Gastrocnemius medialis (tissue), 4 donors: ENCODE measurements around the gene NELL2.

Experiments used
- POLR2A ChIP-seq, 2 donors: fragments of 450-650 bp; IDR thresholded peaks; one replicate each; pipeline ENCODE4 v1.6.1; 2017; ENCODE audit warnings: antibody characterized with exemption in 2 of 2, mild to moderate bottlenecking in 2 of 2, moderate library complexity in 2 of 2
- TF ChIP-seq, protein P1 (sequence below), 5 experiments: fragments of 450-650 bp in 3 of 5; fragments of 200-600 bp in 2 of 5; sonication (generic) in 2 of 5; IDR thresholded peaks in 4 of 5; conservative IDR thresholded peaks in 1 of 5; 1 replicate in 4 of 5; 2 replicates in 1 of 5; pipeline ENCODE4 v1.5.1; 2016 to 2019; ENCODE audit warnings: antibody characterized with exemption in 5 of 5, mild to moderate bottlenecking in 3 of 5, moderate library complexity in 3 of 5

DNA sequence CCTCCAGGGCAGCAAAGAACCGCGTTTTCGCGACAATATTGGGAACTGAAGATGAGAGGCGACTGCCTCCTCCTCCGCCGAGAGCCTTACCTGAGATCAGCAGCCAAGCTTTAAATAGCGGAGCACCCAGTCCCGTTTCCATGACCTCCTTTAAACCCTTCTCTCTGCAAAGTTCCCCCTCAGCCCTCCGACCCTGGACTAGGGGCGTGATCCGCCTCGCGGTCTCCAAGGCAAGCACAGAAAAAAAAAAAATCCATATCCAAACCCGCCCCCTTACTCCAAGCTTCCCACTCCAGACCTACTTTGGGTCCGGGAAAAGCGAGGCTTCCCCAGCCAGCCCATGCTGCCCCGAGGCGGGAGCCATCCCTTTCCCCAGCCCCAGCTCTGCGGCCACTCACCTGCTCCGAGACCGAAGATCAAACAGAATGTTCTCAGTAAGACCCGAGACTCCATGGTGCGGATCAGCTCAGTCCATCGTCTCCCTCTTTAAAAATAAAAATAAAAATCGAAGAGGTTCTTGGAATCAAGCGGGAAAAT is 630 bp downstream of the NELL2 start:
- TF ChIP-seq, protein P1, sequence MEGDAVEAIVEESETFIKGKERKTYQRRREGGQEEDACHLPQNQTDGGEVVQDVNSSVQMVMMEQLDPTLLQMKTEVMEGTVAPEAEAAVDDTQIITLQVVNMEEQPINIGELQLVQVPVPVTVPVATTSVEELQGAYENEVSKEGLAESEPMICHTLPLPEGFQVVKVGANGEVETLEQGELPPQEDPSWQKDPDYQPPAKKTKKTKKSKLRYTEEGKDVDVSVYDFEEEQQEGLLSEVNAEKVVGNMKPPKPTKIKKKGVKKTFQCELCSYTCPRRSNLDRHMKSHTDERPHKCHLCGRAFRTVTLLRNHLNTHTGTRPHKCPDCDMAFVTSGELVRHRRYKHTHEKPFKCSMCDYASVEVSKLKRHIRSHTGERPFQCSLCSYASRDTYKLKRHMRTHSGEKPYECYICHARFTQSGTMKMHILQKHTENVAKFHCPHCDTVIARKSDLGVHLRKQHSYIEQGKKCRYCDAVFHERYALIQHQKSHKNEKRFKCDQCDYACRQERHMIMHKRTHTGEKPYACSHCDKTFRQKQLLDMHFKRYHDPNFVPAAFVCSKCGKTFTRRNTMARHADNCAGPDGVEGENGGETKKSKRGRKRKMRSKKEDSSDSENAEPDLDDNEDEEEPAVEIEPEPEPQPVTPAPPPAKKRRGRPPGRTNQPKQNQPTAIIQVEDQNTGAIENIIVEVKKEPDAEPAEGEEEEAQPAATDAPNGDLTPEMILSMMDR (IDR thresholded peaks at IDR 0.05 in 4 of 5, conservative IDR thresholded peaks at IDR 0.05 in 1 of 5) = no peak
- TF ChIP-seq POLR2A (IDR thresholded peaks at IDR 0.05) = no peak
